ENCODE results near the gene GRAMD4. TPM values are rescaled to one million over a fixed set of nuclear protein-coding genes. Genes with fewer than 3 reads are reported as not detected.
"Not testable (repeated sequence)": the region's sequence is repeated elsewhere in the genome, so short reads cannot be mapped to it uniquely, and the experiment has no call there.

The GRAMD4 gene
- total RNA-seq, 2 donors from 2014 or later, result 58.5 to 95.4 TPM

GRCh38 chr22:46612904-46613605 is 7.1 kb upstream of the GRAMD4 start:
- ATAC-seq (peak; percentile 44 to 55), DNase-seq (no peak)
- intact Hi-C loops (cut with DNase I), result no loop called here

GRCh38 chr22:46613606-46614021 is 6.6 kb upstream of the GRAMD4 start:
- DNase-seq (peak; percentile 66), ATAC-seq (peak; percentile 10 to 27)
- intact Hi-C loops (cut with DNase I), result no loop called here

GRCh38 chr22:46614025-46614931 is 5.9 kb upstream of the GRAMD4 start:
- DNase-seq (no peak), ATAC-seq (no peak)
- intact Hi-C loops (cut with DNase I), result no loop called here

- DNase-seq, result no peak
- ATAC-seq, result no peak
- intact Hi-C loops (cut with DNase I), result loop anchor here in 1 of 2 donors (1.0 kb wide), 1 partner anchor 38 kb away; no protein-coding TSS in a partner anchor
These were observed 2.8 kb upstream of the GRAMD4 start for GRCh38 chr22:46617207-46617985.

GRCh38 chr22:46617986-46618647 is 2.1 kb upstream of the GRAMD4 start:
- DNase-seq (no peak), ATAC-seq (no peak)
- intact Hi-C loops (cut with DNase I), result loop anchor here in 1 of 2 donors (1.0 kb wide), 1 partner anchor 39 kb away; no protein-coding TSS in a partner anchor

- intact Hi-C loops (cut with DNase I), result no loop called here
- DNase-seq, result peak; percentile 61
- peak; percentile 71 to 73 for ATAC-seq
These were observed 1.5 kb upstream of the GRAMD4 start for GRCh38 chr22:46618667-46619066.

GRCh38 chr22:46619240-46619829 is 851 bp upstream of the GRAMD4 start:
- ATAC-seq (peak; percentile 3), DNase-seq (no peak)
- intact Hi-C loops (cut with DNase I), result no loop called here

GRCh38 chr22:46620588-46621242 is 529 bp downstream of the GRAMD4 start:
- no peak for DNase-seq
- intact Hi-C loops (cut with DNase I), result no loop called here
- ATAC-seq, result no peak

GRCh38 chr22:46621243-46621930 is 1.2 kb downstream of the GRAMD4 start:
- intact Hi-C loops (cut with DNase I); DNase-seq; ATAC-seq: not testable (repeated sequence)

GRCh38 chr22:46622081-46622521 is 1.9 kb downstream of the GRAMD4 start:
- intact Hi-C loops (cut with DNase I), result no loop called here
- peak; percentile 59 to 62 for ATAC-seq

GRCh38 chr22:46625113-46625842 is 5.1 kb downstream of the GRAMD4 start:
- DNase-seq, result no peak
- intact Hi-C loops (cut with DNase I), result no loop called here
- ATAC-seq, result no peak

More at GRCh38 chr22:46622081-46622521, 1.9 kb downstream of the GRAMD4 start:
- peak; percentile 81 for DNase-seq

GRCh38 chr22:46625843-46626349 is 5.7 kb downstream of the GRAMD4 start:
- ATAC-seq (no peak), DNase-seq (no peak)
- intact Hi-C loops (cut with DNase I), result no loop called here

GRCh38 chr22:46626356-46626755 is 6.2 kb downstream of the GRAMD4 start:
- intact Hi-C loops (cut with DNase I), result no loop called here
- ATAC-seq, result no peak
- DNase-seq, result no peak

GRCh38 chr22:46626911-46627805 is 7.0 kb downstream of the GRAMD4 start:
- ATAC-seq (no peak), DNase-seq (no peak)
- intact Hi-C loops (cut with DNase I), result no loop called here

GRCh38 chr22:46627806-46628482 is 7.8 kb downstream of the GRAMD4 start:
- ATAC-seq (no peak), DNase-seq (no peak)
- intact Hi-C loops (cut with DNase I), result no loop called here
